ENCODE results near the gene CELA2B. TPM values are rescaled to one million over a fixed set of nuclear protein-coding genes. Genes with fewer than 3 reads are reported as not detected.
"Not testable (repeated sequence)": the region's sequence is repeated elsewhere in the genome, so short reads cannot be mapped to it uniquely, and the experiment has no call there.

CELA2B gene
- total RNA-seq, 1 donor from 2014 or later, result not detected

- no peak for DNase-seq (ENCODE audit: extremely low read depth, low read depth, low spot score)
Observed at GRCh38 chr1:15444468-15445389, 31.2 kb upstream of the CELA2B start.

- no peak for DNase-seq (ENCODE audit: extremely low read depth, low read depth, low spot score)
Observed at GRCh38 chr1:15445390-15446122, 30.3 kb upstream of the CELA2B start.

- no peak for DNase-seq (ENCODE audit: extremely low read depth, low read depth, low spot score)
Observed at GRCh38 chr1:15446212-15446611, 29.7 kb upstream of the CELA2B start.

- DNase-seq (ENCODE audit: extremely low read depth, low read depth, low spot score), result no peak
Observed at GRCh38 chr1:15448877-15449462, 26.9 kb upstream of the CELA2B start.

- no peak for DNase-seq (ENCODE audit: extremely low read depth, low read depth, low spot score)
Observed at GRCh38 chr1:15449567-15449966, 26.3 kb upstream of the CELA2B start.

GRCh38 chr1:15451014-15451722 is 24.7 kb upstream of the CELA2B start:
- no peak for DNase-seq (ENCODE audit: extremely low read depth, low read depth, low spot score)

GRCh38 chr1:15452216-15452615 is 23.7 kb upstream of the CELA2B start:
- no peak for DNase-seq (ENCODE audit: extremely low read depth, low read depth, low spot score)

GRCh38 chr1:15452866-15453571 is 22.9 kb upstream of the CELA2B start:
- DNase-seq (ENCODE audit: extremely low read depth, low read depth, low spot score), result no peak

- no peak for DNase-seq (ENCODE audit: extremely low read depth, low read depth, low spot score)
Observed at GRCh38 chr1:15453734-15454133, 22.2 kb upstream of the CELA2B start.

- DNase-seq (ENCODE audit: extremely low read depth, low read depth, low spot score), result no peak
Observed at GRCh38 chr1:15454256-15454655, 21.6 kb upstream of the CELA2B start.

GRCh38 chr1:15455522-15455921 is 20.4 kb upstream of the CELA2B start:
- no peak for DNase-seq (ENCODE audit: extremely low read depth, low read depth, low spot score)

- DNase-seq (ENCODE audit: extremely low read depth, low read depth, low spot score), result no peak
Observed at GRCh38 chr1:15456313-15456954, 19.5 kb upstream of the CELA2B start, which contains the start of gene CELA2A. TSS of gene CELA2A (plus strand) at chr1:15456732. CDS start at chr1:15456754, 22 bp downstream.

GRCh38 chr1:15457585-15457984 is 18.3 kb upstream of the CELA2B start:
- DNase-seq (ENCODE audit: extremely low read depth, low read depth, low spot score), result no peak

- DNase-seq (ENCODE audit: extremely low read depth, low read depth, low spot score), result not testable (repeated sequence)
Observed at GRCh38 chr1:15458388-15458787, 17.5 kb upstream of the CELA2B start.

- no peak for DNase-seq (ENCODE audit: extremely low read depth, low read depth, low spot score)
Observed at GRCh38 chr1:15459771-15460707, 15.9 kb upstream of the CELA2B start.

- DNase-seq (ENCODE audit: extremely low read depth, low read depth, low spot score), result no peak
Observed at GRCh38 chr1:15460708-15461095, 15.2 kb upstream of the CELA2B start.

GRCh38 chr1:15463064-15463800 is 12.7 kb upstream of the CELA2B start:
- DNase-seq (ENCODE audit: extremely low read depth, low read depth, low spot score), result not testable (repeated sequence)

- DNase-seq (ENCODE audit: extremely low read depth, low read depth, low spot score), result not testable (repeated sequence)
Observed at GRCh38 chr1:15463926-15464322, 12.0 kb upstream of the CELA2B start.
